ENCODE data around the gene ZFP36L2. TPM values are rescaled to one million over a fixed set of nuclear protein-coding genes. Genes with fewer than 3 reads are reported as not detected.

The ZFP36L2 gene
- total RNA-seq, 2 donors from 2014 or later = 43.2 to 47.3 TPM

DNA sequence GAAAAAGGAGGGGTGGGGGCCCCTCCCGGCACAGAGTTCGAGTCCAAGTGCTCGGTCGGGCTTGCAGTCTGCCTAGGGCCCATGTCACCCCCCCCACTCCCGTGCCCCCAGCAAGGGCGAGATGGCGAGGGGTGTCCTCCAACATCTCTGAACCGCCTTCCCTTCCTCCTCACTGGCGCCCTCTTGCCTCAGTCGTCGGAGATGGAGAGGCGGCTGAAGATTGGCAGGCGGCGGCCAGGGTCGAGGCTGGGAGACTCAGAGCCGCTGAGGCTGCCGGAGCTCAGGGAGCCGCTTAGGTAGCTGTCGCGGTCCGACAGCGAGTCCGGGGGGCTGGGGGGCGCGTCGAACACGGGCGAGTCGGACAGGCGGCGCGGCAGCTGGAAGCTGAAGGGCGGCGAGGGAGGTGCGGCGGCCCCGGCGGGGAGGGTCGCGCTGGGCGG is 2.3 kb downstream of the ZFP36L2 start:
- no peaks in the 10 kb centered on the region for H3K9me3 ChIP-seq
- no peaks in the 10 kb centered on the region for H3K27me3 ChIP-seq
- H3K4me1 ChIP-seq = peaks cover 0 to 64% of the 10 kb centered on the region in 2 donors
- peak overlapping the region; percentile 99 to 100 for H3K27ac ChIP-seq
- H3K4me3 ChIP-seq = peak overlapping the region; percentile 79 to 92
- H3K36me3 ChIP-seq = peaks cover 35% of the 10 kb centered on the region
- DNase-seq (ENCODE audit: low spot score) = no peak
- TF ChIP-seq, protein P1, sequence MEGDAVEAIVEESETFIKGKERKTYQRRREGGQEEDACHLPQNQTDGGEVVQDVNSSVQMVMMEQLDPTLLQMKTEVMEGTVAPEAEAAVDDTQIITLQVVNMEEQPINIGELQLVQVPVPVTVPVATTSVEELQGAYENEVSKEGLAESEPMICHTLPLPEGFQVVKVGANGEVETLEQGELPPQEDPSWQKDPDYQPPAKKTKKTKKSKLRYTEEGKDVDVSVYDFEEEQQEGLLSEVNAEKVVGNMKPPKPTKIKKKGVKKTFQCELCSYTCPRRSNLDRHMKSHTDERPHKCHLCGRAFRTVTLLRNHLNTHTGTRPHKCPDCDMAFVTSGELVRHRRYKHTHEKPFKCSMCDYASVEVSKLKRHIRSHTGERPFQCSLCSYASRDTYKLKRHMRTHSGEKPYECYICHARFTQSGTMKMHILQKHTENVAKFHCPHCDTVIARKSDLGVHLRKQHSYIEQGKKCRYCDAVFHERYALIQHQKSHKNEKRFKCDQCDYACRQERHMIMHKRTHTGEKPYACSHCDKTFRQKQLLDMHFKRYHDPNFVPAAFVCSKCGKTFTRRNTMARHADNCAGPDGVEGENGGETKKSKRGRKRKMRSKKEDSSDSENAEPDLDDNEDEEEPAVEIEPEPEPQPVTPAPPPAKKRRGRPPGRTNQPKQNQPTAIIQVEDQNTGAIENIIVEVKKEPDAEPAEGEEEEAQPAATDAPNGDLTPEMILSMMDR (IDR thresholded peaks at IDR 0.05) = peak in 1 of 2 donors; percentile 57

DNA sequence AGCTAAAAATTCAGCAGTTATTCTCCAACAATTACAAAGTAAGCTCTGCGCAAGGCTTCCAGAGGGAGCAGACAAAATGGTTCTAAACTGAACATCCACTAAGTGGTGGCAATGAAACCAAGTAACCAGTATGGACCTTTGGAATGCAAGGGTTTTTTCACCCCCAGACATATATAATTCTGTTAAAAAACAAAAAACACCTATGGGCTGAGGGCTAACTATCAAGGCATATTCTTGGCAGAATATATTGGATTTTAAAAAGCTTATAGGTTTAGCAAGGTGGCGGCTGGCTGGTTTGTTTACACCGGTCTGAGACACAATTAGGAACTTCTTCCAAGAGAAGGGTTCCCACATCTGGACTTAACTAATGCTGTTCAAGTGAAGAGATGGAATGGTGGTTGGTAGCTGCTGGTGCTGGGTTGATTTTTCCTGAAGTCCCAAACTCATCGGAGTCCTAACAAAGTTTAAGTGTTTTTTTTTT is 2.8 kb downstream of the ZFP36L2 start:
- Histone ChIP-seq H3K4me1 (peaks cover 0 to 64% of the 10 kb centered on the region in 2 donors), H3K27ac (peak overlapping the region; percentile 99 to 100), H3K9me3 (no peaks in the 10 kb centered on the region), H3K36me3 (peaks cover 35% of the 10 kb centered on the region), H3K27me3 (no peaks in the 10 kb centered on the region), H3K4me3 (peak overlapping the region; percentile 79 to 92)
- TF ChIP-seq, protein P1 (IDR thresholded peaks at IDR 0.05) = no peak
- no peak for DNase-seq (ENCODE audit: low spot score)

DNA sequence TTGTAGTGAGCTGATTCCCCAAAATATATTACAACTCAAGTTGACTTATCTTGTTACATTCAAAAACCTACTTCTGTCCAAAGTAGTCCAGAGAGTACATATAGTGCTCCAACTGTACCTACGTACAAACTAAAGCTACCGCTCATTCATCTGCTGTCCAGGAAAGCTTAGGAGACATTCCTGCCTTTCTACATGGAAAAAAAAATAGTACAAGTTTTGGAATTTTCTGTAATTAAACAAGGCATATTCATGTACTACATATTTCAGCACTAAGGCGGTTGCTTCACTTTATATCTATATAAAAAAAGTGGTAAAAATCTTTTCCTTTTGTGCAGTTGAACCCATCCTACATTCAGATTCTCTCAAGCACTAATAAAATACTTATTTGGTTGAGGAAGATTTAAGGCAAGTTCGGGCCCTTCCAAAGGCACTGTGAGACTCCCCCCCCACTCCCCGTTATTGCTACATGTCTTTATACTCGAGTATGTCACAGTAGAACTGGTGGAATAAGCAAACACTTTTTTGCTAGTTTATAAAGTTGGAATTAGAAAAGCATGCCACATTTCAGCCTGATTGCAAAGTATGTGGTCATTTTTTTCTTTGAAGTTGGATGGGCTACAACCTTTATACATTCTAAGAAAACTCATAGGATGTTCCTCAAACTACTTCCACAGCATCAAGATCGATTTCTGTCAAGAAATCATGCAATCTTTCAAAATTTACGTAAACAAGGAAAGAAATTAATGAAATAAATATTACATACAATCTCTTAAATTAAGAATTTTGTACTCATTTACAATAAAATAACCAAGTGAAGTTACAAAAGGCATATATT is 3.7 kb downstream of the ZFP36L2 start:
- no peaks in the 10 kb centered on the region for H3K27me3 ChIP-seq
- H3K36me3 ChIP-seq = peaks cover 35% of the 10 kb centered on the region
- peak overlapping the region; percentile 79 to 92 for H3K4me3 ChIP-seq
- H3K9me3 ChIP-seq = no peaks in the 10 kb centered on the region
- peaks cover 0 to 64% of the 10 kb centered on the region in 2 donors for H3K4me1 ChIP-seq
- H3K27ac ChIP-seq = peak overlapping the region; percentile 99 to 100
- TF ChIP-seq, protein P1 (IDR thresholded peaks at IDR 0.05) = no peak
- DNase-seq (ENCODE audit: low spot score) = no peak

GRCh38 chr2:43221763-43222474 is 4.5 kb downstream of the ZFP36L2 start:
- peak; percentile 94 for DNase-seq (ENCODE audit: low spot score)
- Histone ChIP-seq H3K9me3 (no peaks in the 10 kb centered on the region), H3K27me3 (no peaks in the 10 kb centered on the region), H3K4me3 (peak overlapping the region; percentile 79 to 92), H3K4me1 (peaks cover 0 to 66% of the 10 kb centered on the region in 2 donors), H3K27ac (peak overlapping the region; percentile 99 to 100), H3K36me3 (peaks cover 35% of the 10 kb centered on the region)
- TF ChIP-seq, protein P1 (IDR thresholded peaks at IDR 0.05) = no peak

DNA sequence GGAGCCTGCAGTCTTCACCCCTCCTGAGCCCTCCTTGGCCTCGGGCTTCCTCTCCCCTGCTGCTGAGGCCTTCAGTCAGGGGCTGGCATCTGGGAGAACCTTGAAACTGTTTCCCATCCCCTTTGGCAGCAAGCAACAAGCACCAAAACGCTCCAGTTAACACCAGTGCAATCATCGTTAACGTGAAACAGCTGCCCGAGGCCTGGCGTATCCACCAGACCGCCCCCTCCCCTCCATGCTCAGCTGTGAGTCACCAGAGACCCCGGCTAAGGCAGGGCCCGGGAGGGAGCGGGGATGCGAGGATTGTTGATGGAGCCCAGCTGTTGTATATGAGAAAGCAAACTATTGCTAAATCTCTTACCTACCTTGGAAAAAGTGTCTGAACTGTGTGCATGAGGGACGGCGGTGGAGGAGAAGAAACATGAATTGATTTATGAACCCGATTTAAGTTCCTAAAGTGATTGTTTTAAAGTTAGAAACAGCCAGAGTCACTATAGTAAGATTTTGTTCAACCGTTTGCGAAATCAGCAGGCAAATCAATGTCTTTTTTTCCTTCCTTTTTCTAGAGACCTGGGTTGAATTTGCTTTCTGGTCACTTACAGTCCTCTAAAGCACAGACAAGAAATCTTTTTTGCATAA is 5.2 kb downstream of the ZFP36L2 start:
- no peaks in the 10 kb centered on the region for H3K27me3 ChIP-seq
- H3K4me1 ChIP-seq = peaks cover 0 to 66% of the 10 kb centered on the region in 2 donors

More for the DNA sequence above, 5.2 kb downstream of the ZFP36L2 start:
- H3K9me3 ChIP-seq = no peaks in the 10 kb centered on the region
- peak; percentile 77 for DNase-seq (ENCODE audit: low spot score)
- TF ChIP-seq, protein P1 (IDR thresholded peaks at IDR 0.05) = no peak
- peaks cover 35% of the 10 kb centered on the region for H3K36me3 ChIP-seq
- peak overlapping the region; percentile 79 to 92 for H3K4me3 ChIP-seq
- peak overlapping the region; percentile 99 to 100 for H3K27ac ChIP-seq

All from right atrium auricular region (tissue), 2 donors.